A673 (cell line): ENCODE measurements around the gene ZC3H14.

Source experiments
- EZH2 ChIP-seq: fragments of 200-600 bp; sonication (generic); IDR thresholded peaks from 2 replicates; pipeline ENCODE4 v1.6.1; 2017; ENCODE audit warnings: borderline replicate concordance, low read depth, mild to moderate bottlenecking, mixed read lengths, antibody characterized with exemption, low read length; ENCODE audit not compliant: poor library complexity, severe bottlenecking
- TF ChIP-seq, protein P1 (sequence below): fragments of 300-800, 200-600 bp; sonication (generic); conservative IDR thresholded peaks from 2 replicates; pipeline ENCODE4 v1.5.1; 2017; ENCODE audit warnings: low read depth, mild to moderate bottlenecking, antibody characterized with exemption, low read length, moderate library complexity, mixed read lengths

DNA sequence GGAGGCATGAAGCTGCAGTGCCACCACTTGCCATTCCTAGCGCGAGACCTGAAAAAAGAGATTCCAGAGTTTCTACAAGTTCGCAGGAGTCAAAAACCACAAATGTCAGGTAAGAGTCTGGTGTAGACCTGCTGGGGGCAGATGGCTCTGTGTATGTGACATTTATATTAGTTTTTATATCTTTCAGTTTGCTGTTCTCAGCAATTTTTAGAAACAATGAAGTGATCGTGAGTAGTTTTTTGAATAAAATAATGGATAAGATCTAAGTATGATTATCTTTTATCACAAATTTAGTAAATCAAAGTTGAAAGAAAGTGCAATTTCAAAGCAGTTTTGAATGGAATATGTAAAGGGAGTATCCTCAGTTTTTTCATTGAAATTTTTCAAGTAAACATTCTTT, 9.3 kb downstream of the ZC3H14 start:
- TF ChIP-seq, protein P1, sequence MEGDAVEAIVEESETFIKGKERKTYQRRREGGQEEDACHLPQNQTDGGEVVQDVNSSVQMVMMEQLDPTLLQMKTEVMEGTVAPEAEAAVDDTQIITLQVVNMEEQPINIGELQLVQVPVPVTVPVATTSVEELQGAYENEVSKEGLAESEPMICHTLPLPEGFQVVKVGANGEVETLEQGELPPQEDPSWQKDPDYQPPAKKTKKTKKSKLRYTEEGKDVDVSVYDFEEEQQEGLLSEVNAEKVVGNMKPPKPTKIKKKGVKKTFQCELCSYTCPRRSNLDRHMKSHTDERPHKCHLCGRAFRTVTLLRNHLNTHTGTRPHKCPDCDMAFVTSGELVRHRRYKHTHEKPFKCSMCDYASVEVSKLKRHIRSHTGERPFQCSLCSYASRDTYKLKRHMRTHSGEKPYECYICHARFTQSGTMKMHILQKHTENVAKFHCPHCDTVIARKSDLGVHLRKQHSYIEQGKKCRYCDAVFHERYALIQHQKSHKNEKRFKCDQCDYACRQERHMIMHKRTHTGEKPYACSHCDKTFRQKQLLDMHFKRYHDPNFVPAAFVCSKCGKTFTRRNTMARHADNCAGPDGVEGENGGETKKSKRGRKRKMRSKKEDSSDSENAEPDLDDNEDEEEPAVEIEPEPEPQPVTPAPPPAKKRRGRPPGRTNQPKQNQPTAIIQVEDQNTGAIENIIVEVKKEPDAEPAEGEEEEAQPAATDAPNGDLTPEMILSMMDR, result no peak
- TF ChIP-seq EZH2, result no peak
